ENCODE measurements around the gene SLC26A8. TPM values are rescaled to one million over a fixed set of nuclear protein-coding genes. Genes with fewer than 3 reads are reported as not detected.

The SLC26A8 gene
- total and polyA plus RNA-seq, 2 of the 13 experiments (the other 11 are each of a cell fraction or from before 2014, with no cell fraction given), result 0.46 TPM; not detected in 1

GRCh38 chr6:35920793-35921732, 103.4 kb downstream of the SLC26A8 start, which contains the start of gene SRPK1 (continued):
- TF ChIP-seq, protein P1, sequence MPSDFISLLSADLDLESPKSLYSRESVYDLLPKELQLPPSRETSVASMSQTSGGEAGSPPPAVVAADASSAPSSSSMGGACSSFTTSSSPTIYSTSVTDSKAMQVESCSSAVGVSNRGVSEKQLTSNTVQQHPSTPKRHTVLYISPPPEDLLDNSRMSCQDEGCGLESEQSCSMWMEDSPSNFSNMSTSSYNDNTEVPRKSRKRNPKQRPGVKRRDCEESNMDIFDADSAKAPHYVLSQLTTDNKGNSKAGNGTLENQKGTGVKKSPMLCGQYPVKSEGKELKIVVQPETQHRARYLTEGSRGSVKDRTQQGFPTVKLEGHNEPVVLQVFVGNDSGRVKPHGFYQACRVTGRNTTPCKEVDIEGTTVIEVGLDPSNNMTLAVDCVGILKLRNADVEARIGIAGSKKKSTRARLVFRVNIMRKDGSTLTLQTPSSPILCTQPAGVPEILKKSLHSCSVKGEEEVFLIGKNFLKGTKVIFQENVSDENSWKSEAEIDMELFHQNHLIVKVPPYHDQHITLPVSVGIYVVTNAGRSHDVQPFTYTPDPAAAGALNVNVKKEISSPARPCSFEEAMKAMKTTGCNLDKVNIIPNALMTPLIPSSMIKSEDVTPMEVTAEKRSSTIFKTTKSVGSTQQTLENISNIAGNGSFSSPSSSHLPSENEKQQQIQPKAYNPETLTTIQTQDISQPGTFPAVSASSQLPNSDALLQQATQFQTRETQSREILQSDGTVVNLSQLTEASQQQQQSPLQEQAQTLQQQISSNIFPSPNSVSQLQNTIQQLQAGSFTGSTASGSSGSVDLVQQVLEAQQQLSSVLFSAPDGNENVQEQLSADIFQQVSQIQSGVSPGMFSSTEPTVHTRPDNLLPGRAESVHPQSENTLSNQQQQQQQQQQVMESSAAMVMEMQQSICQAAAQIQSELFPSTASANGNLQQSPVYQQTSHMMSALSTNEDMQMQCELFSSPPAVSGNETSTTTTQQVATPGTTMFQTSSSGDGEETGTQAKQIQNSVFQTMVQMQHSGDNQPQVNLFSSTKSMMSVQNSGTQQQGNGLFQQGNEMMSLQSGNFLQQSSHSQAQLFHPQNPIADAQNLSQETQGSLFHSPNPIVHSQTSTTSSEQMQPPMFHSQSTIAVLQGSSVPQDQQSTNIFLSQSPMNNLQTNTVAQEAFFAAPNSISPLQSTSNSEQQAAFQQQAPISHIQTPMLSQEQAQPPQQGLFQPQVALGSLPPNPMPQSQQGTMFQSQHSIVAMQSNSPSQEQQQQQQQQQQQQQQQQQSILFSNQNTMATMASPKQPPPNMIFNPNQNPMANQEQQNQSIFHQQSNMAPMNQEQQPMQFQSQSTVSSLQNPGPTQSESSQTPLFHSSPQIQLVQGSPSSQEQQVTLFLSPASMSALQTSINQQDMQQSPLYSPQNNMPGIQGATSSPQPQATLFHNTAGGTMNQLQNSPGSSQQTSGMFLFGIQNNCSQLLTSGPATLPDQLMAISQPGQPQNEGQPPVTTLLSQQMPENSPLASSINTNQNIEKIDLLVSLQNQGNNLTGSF (CRISPR knock-in tag; IDR thresholded peaks at IDR 0.05), result peak; percentile 81; the same call in 1 of the 2 replicates
- TF ChIP-seq ZNF282 (IDR thresholded peaks at IDR 0.05; ENCODE audit: partially characterized antibody), result no peak
- TF ChIP-seq, protein P2, sequence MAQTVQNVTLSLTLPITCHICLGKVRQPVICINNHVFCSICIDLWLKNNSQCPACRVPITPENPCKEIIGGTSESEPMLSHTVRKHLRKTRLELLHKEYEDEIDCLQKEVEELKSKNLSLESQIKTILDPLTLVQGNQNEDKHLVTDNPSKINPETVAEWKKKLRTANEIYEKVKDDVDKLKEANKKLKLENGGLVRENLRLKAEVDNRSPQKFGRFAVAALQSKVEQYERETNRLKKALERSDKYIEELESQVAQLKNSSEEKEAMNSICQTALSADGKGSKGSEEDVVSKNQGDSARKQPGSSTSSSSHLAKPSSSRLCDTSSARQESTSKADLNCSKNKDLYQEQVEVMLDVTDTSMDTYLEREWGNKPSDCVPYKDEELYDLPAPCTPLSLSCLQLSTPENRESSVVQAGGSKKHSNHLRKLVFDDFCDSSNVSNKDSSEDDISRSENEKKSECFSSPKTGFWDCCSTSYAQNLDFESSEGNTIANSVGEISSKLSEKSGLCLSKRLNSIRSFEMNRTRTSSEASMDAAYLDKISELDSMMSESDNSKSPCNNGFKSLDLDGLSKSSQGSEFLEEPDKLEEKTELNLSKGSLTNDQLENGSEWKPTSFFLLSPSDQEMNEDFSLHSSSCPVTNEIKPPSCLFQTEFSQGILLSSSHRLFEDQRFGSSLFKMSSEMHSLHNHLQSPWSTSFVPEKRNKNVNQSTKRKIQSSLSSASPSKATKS (CRISPR knock-in tag; IDR thresholded peaks at IDR 0.05), result peak; percentile 62; the same call in 1 of the 2 replicates
- 0 out of 2 replicates have a peak, but pooled peaks have one; percentile 14 for TF ChIP-seq FOXK2 (IDR thresholded peaks at IDR 0.05)
- peak; percentile 92 for TF ChIP-seq SNAPC2 (CRISPR knock-in tag; IDR thresholded peaks at IDR 0.05)
- 0 out of 2 replicates have a peak, but pooled peaks have one; percentile 69 for TF ChIP-seq FOXM1 (CRISPR knock-in tag; IDR thresholded peaks at IDR 0.05)
- no peak for TF ChIP-seq ZNF577 (CRISPR knock-in tag; IDR thresholded peaks at IDR 0.05; ENCODE audit: borderline replicate concordance, low read depth)
- peak; percentile 77; the same call in 1 of the 2 replicates for TF ChIP-seq ATAD3A (CRISPR knock-in tag; IDR thresholded peaks at IDR 0.05)
- TF ChIP-seq XRCC5 (optimal IDR thresholded peaks at IDR 0.05; ENCODE audit: low read length), result peak; percentile 72
- peak; percentile 91 for TF ChIP-seq ETV6 (CRISPR knock-in tag; conservative IDR thresholded peaks at IDR 0.05)
- no peak; the same call in 1 of the 2 replicates for TF ChIP-seq ESRRA (CRISPR knock-in tag; IDR thresholded peaks at IDR 0.05; ENCODE audit: low read depth)
- TF ChIP-seq ZNF777 (CRISPR knock-in tag; IDR thresholded peaks at IDR 0.05), result no peak
- TF ChIP-seq, protein P3, sequence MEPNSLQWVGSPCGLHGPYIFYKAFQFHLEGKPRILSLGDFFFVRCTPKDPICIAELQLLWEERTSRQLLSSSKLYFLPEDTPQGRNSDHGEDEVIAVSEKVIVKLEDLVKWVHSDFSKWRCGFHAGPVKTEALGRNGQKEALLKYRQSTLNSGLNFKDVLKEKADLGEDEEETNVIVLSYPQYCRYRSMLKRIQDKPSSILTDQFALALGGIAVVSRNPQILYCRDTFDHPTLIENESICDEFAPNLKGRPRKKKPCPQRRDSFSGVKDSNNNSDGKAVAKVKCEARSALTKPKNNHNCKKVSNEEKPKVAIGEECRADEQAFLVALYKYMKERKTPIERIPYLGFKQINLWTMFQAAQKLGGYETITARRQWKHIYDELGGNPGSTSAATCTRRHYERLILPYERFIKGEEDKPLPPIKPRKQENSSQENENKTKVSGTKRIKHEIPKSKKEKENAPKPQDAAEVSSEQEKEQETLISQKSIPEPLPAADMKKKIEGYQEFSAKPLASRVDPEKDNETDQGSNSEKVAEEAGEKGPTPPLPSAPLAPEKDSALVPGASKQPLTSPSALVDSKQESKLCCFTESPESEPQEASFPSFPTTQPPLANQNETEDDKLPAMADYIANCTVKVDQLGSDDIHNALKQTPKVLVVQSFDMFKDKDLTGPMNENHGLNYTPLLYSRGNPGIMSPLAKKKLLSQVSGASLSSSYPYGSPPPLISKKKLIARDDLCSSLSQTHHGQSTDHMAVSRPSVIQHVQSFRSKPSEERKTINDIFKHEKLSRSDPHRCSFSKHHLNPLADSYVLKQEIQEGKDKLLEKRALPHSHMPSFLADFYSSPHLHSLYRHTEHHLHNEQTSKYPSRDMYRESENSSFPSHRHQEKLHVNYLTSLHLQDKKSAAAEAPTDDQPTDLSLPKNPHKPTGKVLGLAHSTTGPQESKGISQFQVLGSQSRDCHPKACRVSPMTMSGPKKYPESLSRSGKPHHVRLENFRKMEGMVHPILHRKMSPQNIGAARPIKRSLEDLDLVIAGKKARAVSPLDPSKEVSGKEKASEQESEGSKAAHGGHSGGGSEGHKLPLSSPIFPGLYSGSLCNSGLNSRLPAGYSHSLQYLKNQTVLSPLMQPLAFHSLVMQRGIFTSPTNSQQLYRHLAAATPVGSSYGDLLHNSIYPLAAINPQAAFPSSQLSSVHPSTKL (CRISPR knock-in tag; IDR thresholded peaks at IDR 0.05), result peak; percentile 68
- no peak for TF ChIP-seq REL (CRISPR knock-in tag; conservative IDR thresholded peaks at IDR 0.05)
